SK-MEL-5 (cell line): ENCODE data around the gene IGSF3. TPM values are rescaled to one million over a fixed set of nuclear protein-coding genes. Genes with fewer than 3 reads are reported as not detected.
"Not testable (repeated sequence)": the region's sequence is repeated elsewhere in the genome, so short reads cannot be mapped to it uniquely, and the experiment has no call there.

Experiments used
- DNase-seq: peaks from one replicate; pipeline ENCODE4 v3.0.0-alpha.2; 2016; ENCODE audit warnings: low read depth, low spot score
- in situ Hi-C: cut with HindIII; loops from 2 replicates; pipeline ENCODE4 v1.10.0; 2016; ENCODE audit warnings: low sequenced_read_pairs, high pct_unique_total_duplicates, low pct_unique_long_range_greater_than_20kb
- total RNA-seq: library from RNA; depleted of rRNA; stranded (reverse); fragments of >200 nt; shearing (Covaris generic); gene quantifications from 2 replicates; pipeline ENCODE4 v1.2.3, GENCODE V29; 2014

Gene IGSF3
- total RNA-seq, 1 experiment from 2014 or later = 33.2 TPM

GRCh38 chr1:116595946-116596741 is 71.4 kb downstream of the IGSF3 start:
- in situ Hi-C loops = not testable (repeated sequence)
- peak; percentile 58 for DNase-seq

GRCh38 chr1:116595065-116595840 is 72.3 kb downstream of the IGSF3 start:
- in situ Hi-C loops = not testable (repeated sequence)
- DNase-seq = peak; percentile 31

GRCh38 chr1:116593977-116594376 is 73.6 kb downstream of the IGSF3 start:
- DNase-seq, in situ Hi-C loops: not testable (repeated sequence)

GRCh38 chr1:116593401-116593800 is 74.1 kb downstream of the IGSF3 start:
- in situ Hi-C loops, DNase-seq: not testable (repeated sequence)

- in situ Hi-C loops, DNase-seq: not testable (repeated sequence)
Measured at GRCh38 chr1:116591951-116592605, 75.5 kb downstream of the IGSF3 start.

GRCh38 chr1:116591006-116591950 is 76.3 kb downstream of the IGSF3 start:
- in situ Hi-C loops, DNase-seq: not testable (repeated sequence)

GRCh38 chr1:116590359-116591005 is 77.1 kb downstream of the IGSF3 start:
- in situ Hi-C loops, DNase-seq: not testable (repeated sequence)

GRCh38 chr1:116589101-116589735 is 78.3 kb downstream of the IGSF3 start:
- DNase-seq, in situ Hi-C loops: not testable (repeated sequence)

- no peak for DNase-seq
- in situ Hi-C loops = no loop called here
Measured at GRCh38 chr1:116587501-116588227, 79.9 kb downstream of the IGSF3 start.

- in situ Hi-C loops = no loop called here
- peak; percentile 88 for DNase-seq
Measured at GRCh38 chr1:116586741-116587143, 80.8 kb downstream of the IGSF3 start.

GRCh38 chr1:116585886-116586285 is 81.6 kb downstream of the IGSF3 start:
- in situ Hi-C loops = no loop called here
- peak; percentile 11 for DNase-seq

- in situ Hi-C loops = no loop called here
- DNase-seq = no peak
Measured at GRCh38 chr1:116581323-116581885, 86.1 kb downstream of the IGSF3 start.

- DNase-seq = no peak
- in situ Hi-C loops = no loop called here
Measured at GRCh38 chr1:116580446-116581322, 86.8 kb downstream of the IGSF3 start.

- DNase-seq = no peak
- in situ Hi-C loops = no loop called here
Measured at GRCh38 chr1:116579259-116579875, 88.2 kb downstream of the IGSF3 start.
